ENCODE data around the gene PPIB. TPM values are rescaled to one million over a fixed set of nuclear protein-coding genes. Genes with fewer than 3 reads are reported as not detected.

The PPIB gene
- total RNA-seq, 1 experiment from 2014 or later, result 433 TPM

DNA sequence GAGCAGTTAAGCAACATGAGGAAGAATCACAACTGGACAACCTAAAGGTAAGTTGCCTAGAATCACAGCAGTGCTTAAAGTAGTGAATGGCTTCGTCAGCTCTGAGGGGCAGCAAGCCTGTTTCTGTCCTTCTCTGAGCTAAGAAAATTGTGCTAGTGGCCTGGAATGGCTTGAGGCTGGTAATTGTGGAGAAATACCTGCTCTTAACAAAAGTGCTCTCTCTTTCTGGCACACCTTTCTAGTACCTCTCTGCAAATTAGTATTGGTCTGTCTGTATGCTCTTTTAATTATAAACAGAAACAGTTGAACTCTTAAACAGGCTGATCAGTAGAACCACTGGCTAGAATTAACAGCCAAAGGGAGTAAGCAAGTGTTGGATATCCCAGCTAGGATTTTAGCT, 55.5 kb downstream of the PPIB start:
- Histone ChIP-seq H3K27me3 (ENCODE audit: insufficient read depth, low read length) (no peaks in the 10 kb centered on the region), H3T11ph (ENCODE audit: low read length) (no peak overlapping the region), H2AFZ (ENCODE audit: low read length) (no peak overlapping the region), H3K23me2 (ENCODE audit: insufficient read length, low read depth, low read length, poor library complexity, severe bottlenecking) (no peaks in the 10 kb centered on the region), H2BK20ac (ENCODE audit: low read depth, low read length, poor library complexity, severe bottlenecking) (no peak overlapping the region), H3K4ac (ENCODE audit: low read depth, low read length) (no peak overlapping the region), H3K23ac (ENCODE audit: insufficient read length, low read depth, low read length) (no peak overlapping the region), H3K4me2 (ENCODE audit: insufficient read depth, insufficient read length, low read length) (no peak overlapping the region), H2BK15ac (ENCODE audit: low read depth, low read length) (no peak overlapping the region), H3K14ac (ENCODE audit: insufficient read depth, low read length) (no peak overlapping the region), H3K79me2 (ENCODE audit: insufficient read depth, low read length) (no peaks in the 10 kb centered on the region; the same call in 1 of the 2 replicates), H4K91ac (ENCODE audit: insufficient read length, low read depth, low read length) (no peak overlapping the region), H3K56ac (ENCODE audit: insufficient read length, low read depth, low read length) (no peak overlapping the region), H3K4me1 (ENCODE audit: insufficient read depth, low read length) (no peaks in the 10 kb centered on the region), H2AK5ac (ENCODE audit: insufficient read length, low read length) (no peak overlapping the region), H2BK5ac (ENCODE audit: insufficient read length, low read length) (no peak overlapping the region), H3K9ac (ENCODE audit: extremely low read depth, insufficient read length, low read length) (no peak overlapping the region), H4K8ac (replicated peaks; ENCODE audit: insufficient read length, low read depth, low read length) (no peak overlapping the region), H2BK12ac (ENCODE audit: insufficient read length, low read depth, low read length) (no peak overlapping the region), H4K5ac (ENCODE audit: insufficient read length, low read depth, low read length) (no peak overlapping the region), H4K20me1 (ENCODE audit: control insufficient read depth, insufficient read depth, insufficient read length) (no peaks in the 10 kb centered on the region), H3K79me1 (ENCODE audit: insufficient read depth, low read depth, low read length, poor library complexity, severe bottlenecking) (peaks cover 2% of the 10 kb centered on the region), H3K9me3 (ENCODE audit: control insufficient read depth, low read depth, low read length) (no peaks in the 10 kb centered on the region), H3K27ac (ENCODE audit: insufficient read length, low read depth, low read length) (no peak overlapping the region), H2BK120ac (ENCODE audit: low read depth, low read length, poor library complexity, severe bottlenecking) (no peak overlapping the region), H3K18ac (ENCODE audit: insufficient read length, low read depth, low read length) (no peak overlapping the region)
- no peaks in the 10 kb centered on the region for H3K9me3 Mint-ChIP-seq
- no peaks in the 10 kb centered on the region for H3K27me3 Mint-ChIP-seq (ENCODE audit: low read depth)
- peaks cover 0 to 1% (median 0%) of the 10 kb centered on the region in 3 experiments; a peak in 2 of 7 replicates for H3K36me3 Mint-ChIP-seq (ENCODE audit: insufficient read depth in 1 of 3, low read depth in 3 of 3)
- H3K27ac Mint-ChIP-seq, result no peak overlapping the region; a peak in 1 of 7 replicates
- WGBS (ENCODE audit: extremely low coverage, insufficient read length, low lambda C conversion rate), result no CpG with 5 or more reads among the region's 1 CpG
- DNase-seq, result no peak
- no peak overlapping the region for H3K4me3 Mint-ChIP-seq
- peaks cover 7 to 9% of the 10 kb centered on the region in 2 experiments for H3K4me1 Mint-ChIP-seq
- TF ChIP-seq, protein P1, sequence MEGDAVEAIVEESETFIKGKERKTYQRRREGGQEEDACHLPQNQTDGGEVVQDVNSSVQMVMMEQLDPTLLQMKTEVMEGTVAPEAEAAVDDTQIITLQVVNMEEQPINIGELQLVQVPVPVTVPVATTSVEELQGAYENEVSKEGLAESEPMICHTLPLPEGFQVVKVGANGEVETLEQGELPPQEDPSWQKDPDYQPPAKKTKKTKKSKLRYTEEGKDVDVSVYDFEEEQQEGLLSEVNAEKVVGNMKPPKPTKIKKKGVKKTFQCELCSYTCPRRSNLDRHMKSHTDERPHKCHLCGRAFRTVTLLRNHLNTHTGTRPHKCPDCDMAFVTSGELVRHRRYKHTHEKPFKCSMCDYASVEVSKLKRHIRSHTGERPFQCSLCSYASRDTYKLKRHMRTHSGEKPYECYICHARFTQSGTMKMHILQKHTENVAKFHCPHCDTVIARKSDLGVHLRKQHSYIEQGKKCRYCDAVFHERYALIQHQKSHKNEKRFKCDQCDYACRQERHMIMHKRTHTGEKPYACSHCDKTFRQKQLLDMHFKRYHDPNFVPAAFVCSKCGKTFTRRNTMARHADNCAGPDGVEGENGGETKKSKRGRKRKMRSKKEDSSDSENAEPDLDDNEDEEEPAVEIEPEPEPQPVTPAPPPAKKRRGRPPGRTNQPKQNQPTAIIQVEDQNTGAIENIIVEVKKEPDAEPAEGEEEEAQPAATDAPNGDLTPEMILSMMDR (conservative IDR thresholded peaks at IDR 0.05), result no peak

Other genes with a start within 250 kb of the PPIB start
- 3.5 and 4.6 TPM in 2 replicates for gene DAPK2, start 116.5 kb downstream of the PPIB start, total RNA-seq (2021)
- gene CIAO2A, start 69.2 kb downstream of the PPIB start, total RNA-seq (2021), result 74.4 and 80.1 TPM in 2 replicates
- gene SNX1, start 67.0 kb downstream of the PPIB start, total RNA-seq (2021), result 52.8 and 58.8 TPM in 2 replicates
- gene SNX22, start 11.3 kb downstream of the PPIB start, total RNA-seq (2021), result 4.4 and 4.8 TPM in 2 replicates
- gene CSNK1G1, start 193.2 kb upstream of the PPIB start, total RNA-seq (2021), result 17.1 and 19.7 TPM in 2 replicates
- gene PCLAF, start 218.4 kb upstream of the PPIB start, total RNA-seq (2021), result 65.6 and 74.5 TPM in 2 replicates
- 21.7 and 22.9 TPM in 2 replicates for gene TRIP4, start 224.8 kb upstream of the PPIB start, total RNA-seq (2021)